Upper lobe of right lung (tissue), 1 donor: Measurements from ENCODE around the gene R3HDM2. TPM values are rescaled to one million over a fixed set of nuclear protein-coding genes. Genes with fewer than 3 reads are reported as not detected.

Source experiments
- ATAC-seq: fragments of 200-7000 bp; cut with Tn5 transposase; one replicate; pipeline ENCODE4 v1.9.1; 2020; ENCODE audit warnings: mild to moderate bottlenecking, moderate library complexity
- DNase-seq: peaks from one replicate; pipeline ENCODE4 v3.0.0-alpha.2; 2020
- H3K27ac ChIP-seq: fragments of 200-600 bp; one replicate; pipeline ENCODE4 v1.8.0; 2022
- H3K27me3 ChIP-seq: fragments of 200-600 bp; one replicate; pipeline ENCODE4 v1.8.0; 2022; ENCODE audit warnings: mild to moderate bottlenecking
- H3K36me3 ChIP-seq: fragments of 200-600 bp; one replicate; pipeline ENCODE4 v1.8.0; 2022
- H3K4me1 ChIP-seq: fragments of 200-600 bp; one replicate; pipeline ENCODE4 v1.8.0; 2022
- H3K4me3 ChIP-seq: fragments of 200-600 bp; one replicate; pipeline ENCODE4 v1.8.0; 2022; ENCODE audit warnings: mild to moderate bottlenecking
- H3K9me3 ChIP-seq: fragments of 200-600 bp; one replicate; pipeline ENCODE4 v1.8.0; 2022
- intact Hi-C: fragments of 100-400 bp; cut with DNase I; formaldehyde crosslinking; loops from one replicate; pipeline ENCODE4 v1.11.0; 2022
- total RNA-seq: library from RNA; stranded (reverse); fragmentation: NEBNext Ultra II Directional; extraction: Animal tissue kit (Norgen Biotek cat#: 25700); gene quantifications from one replicate; pipeline ENCODE4 v1.2.1, GENCODE V29; 2021
- TF ChIP-seq, protein P1 (sequence below): fragments of 200-600 bp; IDR thresholded peaks from one replicate; pipeline ENCODE4 v1.8.0; 2022; ENCODE audit warnings: antibody characterized with exemption
- donor health status: DM: no; HTN: yes; CAD: no; lungs with severe emphysema.

Gene R3HDM2
- total RNA-seq, 1 donor from 2014 or later = 81.0 TPM

DNA sequence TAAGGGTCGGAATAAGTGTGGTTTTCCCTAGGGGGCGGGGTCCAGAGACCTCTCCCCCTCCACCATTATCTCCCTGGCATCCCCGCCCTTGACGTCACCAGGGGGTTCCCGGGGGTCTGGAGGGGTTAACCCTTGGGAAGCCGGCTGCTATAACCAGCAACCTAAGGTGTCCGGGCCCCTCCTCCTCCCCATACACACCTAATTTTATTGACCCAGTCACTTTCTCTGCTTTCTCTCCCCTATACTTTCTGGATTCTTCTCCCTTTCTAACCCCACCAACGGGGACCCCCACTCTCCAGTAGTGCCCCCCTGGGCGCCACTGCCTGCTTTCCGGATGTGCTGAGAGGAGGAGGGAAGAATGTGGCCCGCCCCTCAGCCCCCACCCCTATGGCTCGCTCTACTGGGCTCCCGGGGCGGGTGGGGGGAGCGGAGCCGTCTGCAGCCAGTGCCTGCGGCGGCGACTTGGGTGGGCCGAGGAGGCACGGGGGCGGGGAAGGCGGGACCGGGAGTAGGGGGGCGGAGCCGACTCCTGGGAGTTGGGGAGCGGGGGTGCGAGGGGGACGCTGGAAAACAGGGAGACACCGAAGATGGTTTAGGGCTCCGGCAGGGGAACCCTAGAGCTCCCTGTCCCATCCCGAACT is 30.6 kb upstream of the R3HDM2 start:
- TF ChIP-seq, protein P1, sequence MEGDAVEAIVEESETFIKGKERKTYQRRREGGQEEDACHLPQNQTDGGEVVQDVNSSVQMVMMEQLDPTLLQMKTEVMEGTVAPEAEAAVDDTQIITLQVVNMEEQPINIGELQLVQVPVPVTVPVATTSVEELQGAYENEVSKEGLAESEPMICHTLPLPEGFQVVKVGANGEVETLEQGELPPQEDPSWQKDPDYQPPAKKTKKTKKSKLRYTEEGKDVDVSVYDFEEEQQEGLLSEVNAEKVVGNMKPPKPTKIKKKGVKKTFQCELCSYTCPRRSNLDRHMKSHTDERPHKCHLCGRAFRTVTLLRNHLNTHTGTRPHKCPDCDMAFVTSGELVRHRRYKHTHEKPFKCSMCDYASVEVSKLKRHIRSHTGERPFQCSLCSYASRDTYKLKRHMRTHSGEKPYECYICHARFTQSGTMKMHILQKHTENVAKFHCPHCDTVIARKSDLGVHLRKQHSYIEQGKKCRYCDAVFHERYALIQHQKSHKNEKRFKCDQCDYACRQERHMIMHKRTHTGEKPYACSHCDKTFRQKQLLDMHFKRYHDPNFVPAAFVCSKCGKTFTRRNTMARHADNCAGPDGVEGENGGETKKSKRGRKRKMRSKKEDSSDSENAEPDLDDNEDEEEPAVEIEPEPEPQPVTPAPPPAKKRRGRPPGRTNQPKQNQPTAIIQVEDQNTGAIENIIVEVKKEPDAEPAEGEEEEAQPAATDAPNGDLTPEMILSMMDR = no peak
- DNase-seq (peak; percentile 71), ATAC-seq (peak; percentile 3)
- Histone ChIP-seq H3K27ac (no peak overlapping the region), H3K4me3 (peak overlapping the region; percentile 65), H3K4me1 (peaks cover 32% of the 10 kb centered on the region), H3K36me3 (no peaks in the 10 kb centered on the region), H3K27me3 (peaks cover 6% of the 10 kb centered on the region), H3K9me3 (no peaks in the 10 kb centered on the region)
- intact Hi-C loops = no loop called here

- no peak overlapping the region for H3K27ac ChIP-seq
- peaks cover 32% of the 10 kb centered on the region for H3K4me1 ChIP-seq
- no peak for ATAC-seq
- no peak for DNase-seq
- TF ChIP-seq, protein P1 = no peak
- intact Hi-C loops = no loop called here
- H3K27me3 ChIP-seq = peaks cover 6% of the 10 kb centered on the region
- no peaks in the 10 kb centered on the region for H3K36me3 ChIP-seq
- H3K9me3 ChIP-seq = no peaks in the 10 kb centered on the region
- H3K4me3 ChIP-seq = peak overlapping the region; percentile 65
These were observed 30.0 kb upstream of the R3HDM2 start for GRCh38 chr12:57460841-57461275.

GRCh38 chr12:57460468-57460784 is 29.6 kb upstream of the R3HDM2 start:
- Histone ChIP-seq H3K4me3 (peak overlapping the region; percentile 79), H3K36me3 (no peaks in the 10 kb centered on the region), H3K9me3 (no peaks in the 10 kb centered on the region), H3K27ac (no peak overlapping the region), H3K4me1 (peaks cover 32% of the 10 kb centered on the region), H3K27me3 (peaks cover 6% of the 10 kb centered on the region)
- ATAC-seq = no peak
- no peak for DNase-seq
- TF ChIP-seq, protein P1 = no peak
- intact Hi-C loops = no loop called here

GRCh38 chr12:57459750-57460467 is 29.1 kb upstream of the R3HDM2 start, which contains the start of gene GLI1:
Gene GLI1, plus strand, starts transcription at chr12:57459785. Its CDS starts 3,907 bp downstream, at chr12:57463692.
- H3K4me3 ChIP-seq = peak within 1 kb of the TSS; percentile 79
- intact Hi-C loops = loop anchor here (10.0 kb wide), 1 partner anchor 195 kb away; no protein-coding TSS in a partner anchor
- peaks cover 32% of the 10 kb centered on the region for H3K4me1 ChIP-seq
- TF ChIP-seq, protein P1 = no peak
- H3K9me3 ChIP-seq = no peaks in the 10 kb centered on the region
- ATAC-seq (no peak), DNase-seq (no peak)
- H3K27me3 ChIP-seq = peaks cover 6% of the 10 kb centered on the region
- H3K36me3 ChIP-seq = no peaks in the 10 kb centered on the region
- peak within 1 kb of the TSS; percentile 84 for H3K27ac ChIP-seq

DNA sequence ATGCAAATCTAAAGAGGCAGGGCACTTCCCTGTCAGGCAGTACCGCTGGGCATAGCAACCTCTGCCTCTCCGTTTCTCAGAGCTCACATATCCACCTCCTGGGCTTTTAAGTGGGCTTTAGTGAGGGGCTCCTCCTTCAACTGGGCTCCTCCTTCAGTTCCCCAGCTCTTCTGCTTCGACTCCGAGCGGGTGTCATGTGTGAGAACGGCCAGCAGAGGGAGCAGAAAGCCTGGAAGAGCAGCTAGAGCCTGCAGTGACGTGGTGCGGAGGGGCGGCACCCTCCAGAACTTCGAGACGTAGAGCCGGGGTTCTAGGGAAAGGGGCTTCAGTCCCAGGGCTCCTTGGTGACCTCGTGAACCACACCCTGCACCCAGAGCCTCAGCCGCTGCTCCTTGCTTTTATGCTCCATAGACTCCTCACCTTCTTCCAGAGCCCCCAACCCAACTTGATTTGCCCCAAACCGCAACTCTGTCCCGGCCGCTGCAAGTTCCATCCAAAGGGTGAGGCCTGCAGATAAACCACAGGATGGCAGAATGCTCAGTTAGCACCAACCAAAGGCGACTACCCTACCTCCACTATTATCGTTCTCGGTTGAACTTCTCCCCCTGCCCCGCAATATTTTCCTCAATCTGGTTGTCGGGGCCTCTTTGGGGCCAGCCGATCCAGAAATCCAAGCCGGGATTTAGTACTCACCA is 28.4 kb upstream of the R3HDM2 start:
- H3K27ac ChIP-seq = peak overlapping the region; percentile 84
- peaks cover 6% of the 10 kb centered on the region for H3K27me3 ChIP-seq
- H3K4me3 ChIP-seq = peak overlapping the region; percentile 79
- ATAC-seq (peak; percentile 90), DNase-seq (peak; percentile 96)
- H3K4me1 ChIP-seq = peaks cover 32% of the 10 kb centered on the region
- TF ChIP-seq, protein P1 = peak; percentile 96
- intact Hi-C loops = loop anchor here (10.0 kb wide), 1 partner anchor 194 kb away; no protein-coding TSS in a partner anchor
- no peaks in the 10 kb centered on the region for H3K9me3 ChIP-seq
- no peaks in the 10 kb centered on the region for H3K36me3 ChIP-seq
